Measurements from ENCODE around the gene SPOCK1.
A peak's percentile ranks its signal among the peaks of the same experiment; 100 is the strongest.

The SPOCK1 gene

GRCh38 chr5:137356127-137356526, 143.0 kb downstream of the SPOCK1 start:
- no peak for DNase-seq

- no peak for DNase-seq
Measured at GRCh38 chr5:137355708-137356107, 143.4 kb downstream of the SPOCK1 start.

GRCh38 chr5:137352095-137352494, 147.0 kb downstream of the SPOCK1 start:
- no peak for DNase-seq

GRCh38 chr5:137350791-137351190, 148.3 kb downstream of the SPOCK1 start:
- no peak for DNase-seq

GRCh38 chr5:137348759-137349158, 150.4 kb downstream of the SPOCK1 start:
- no peak for DNase-seq

GRCh38 chr5:137347865-137348264, 151.3 kb downstream of the SPOCK1 start:
- no peak for DNase-seq

GRCh38 chr5:137346281-137346680, 152.8 kb downstream of the SPOCK1 start:
- no peak for DNase-seq

GRCh38 chr5:137345396-137345795, 153.7 kb downstream of the SPOCK1 start:
- no peak for DNase-seq

- DNase-seq, result peak; percentile 5
Measured at GRCh38 chr5:137344723-137345322, 154.3 kb downstream of the SPOCK1 start.

GRCh38 chr5:137344021-137344420, 155.1 kb downstream of the SPOCK1 start:
- no peak for DNase-seq

GRCh38 chr5:137342764-137343163, 156.4 kb downstream of the SPOCK1 start:
- no peak for DNase-seq

GRCh38 chr5:137341831-137342230, 157.3 kb downstream of the SPOCK1 start:
- no peak for DNase-seq

GRCh38 chr5:137340881-137341280, 158.2 kb downstream of the SPOCK1 start:
- DNase-seq, result no peak

- DNase-seq, result no peak
Measured at GRCh38 chr5:137336565-137337120, 162.5 kb downstream of the SPOCK1 start.

- DNase-seq, result no peak
Measured at GRCh38 chr5:137336161-137336560, 163.0 kb downstream of the SPOCK1 start.

GRCh38 chr5:137335493-137335892, 163.6 kb downstream of the SPOCK1 start:
- DNase-seq, result no peak

GRCh38 chr5:137333928-137334327, 165.2 kb downstream of the SPOCK1 start:
- no peak for DNase-seq

- DNase-seq, result no peak
Measured at GRCh38 chr5:137333475-137333874, 165.7 kb downstream of the SPOCK1 start.

- DNase-seq, result no peak
Measured at GRCh38 chr5:137332296-137332695, 166.8 kb downstream of the SPOCK1 start.

- DNase-seq, result no peak
Measured at GRCh38 chr5:137329586-137330296, 169.4 kb downstream of the SPOCK1 start.

- DNase-seq, result no peak
Measured at GRCh38 chr5:137328991-137329390, 170.1 kb downstream of the SPOCK1 start.

- DNase-seq, result no peak
Measured at GRCh38 chr5:137328463-137328862, 170.7 kb downstream of the SPOCK1 start.

- no peak for DNase-seq
Measured at GRCh38 chr5:137325721-137326120, 173.4 kb downstream of the SPOCK1 start.
